ENCODE data around the gene PODXL2.
"Not testable (repeated sequence)": the region's sequence is repeated elsewhere in the genome, so short reads cannot be mapped to it uniquely, and the experiment has no call there.

The PODXL2 gene

GRCh38 chr3:127676921-127677351, 48.0 kb downstream of the PODXL2 start:
- no peak for DNase-seq

GRCh38 chr3:127677541-127678314, 48.7 kb downstream of the PODXL2 start:
- DNase-seq, result no peak

GRCh38 chr3:127678315-127678599, 49.3 kb downstream of the PODXL2 start:
- no peak for DNase-seq

GRCh38 chr3:127678611-127679533, 49.9 kb downstream of the PODXL2 start:
- no peak for DNase-seq

- DNase-seq, result no peak
These were observed 50.7 kb downstream of the PODXL2 start for GRCh38 chr3:127679534-127680145.

GRCh38 chr3:127680146-127680661, 51.2 kb downstream of the PODXL2 start:
- DNase-seq, result no peak

GRCh38 chr3:127680798-127681221, 51.8 kb downstream of the PODXL2 start:
- no peak for DNase-seq

- not testable (repeated sequence) for DNase-seq
These were observed 53.2 kb downstream of the PODXL2 start for GRCh38 chr3:127682175-127682554.

- DNase-seq, result no peak
These were observed 53.6 kb downstream of the PODXL2 start for GRCh38 chr3:127682561-127682960.

GRCh38 chr3:127684871-127685707, 56.1 kb downstream of the PODXL2 start:
- no peak for DNase-seq

- no peak for DNase-seq
These were observed 56.9 kb downstream of the PODXL2 start for GRCh38 chr3:127685708-127686511.

GRCh38 chr3:127686512-127686894, 57.5 kb downstream of the PODXL2 start:
- DNase-seq, result no peak

- DNase-seq, result no peak
These were observed 58.3 kb downstream of the PODXL2 start for GRCh38 chr3:127687228-127687737.

GRCh38 chr3:127688022-127688415, 59.0 kb downstream of the PODXL2 start:
- DNase-seq, result no peak

- DNase-seq, result no peak
These were observed 59.7 kb downstream of the PODXL2 start for GRCh38 chr3:127688416-127689265.

GRCh38 chr3:127689266-127689860, 60.4 kb downstream of the PODXL2 start:
- no peak for DNase-seq

- no peak for DNase-seq
These were observed 61.1 kb downstream of the PODXL2 start for GRCh38 chr3:127690106-127690505.

GRCh38 chr3:127690823-127691452, 62.0 kb downstream of the PODXL2 start:
- DNase-seq, result no peak

GRCh38 chr3:127691489-127691888, 62.5 kb downstream of the PODXL2 start:
- no peak for DNase-seq

All from stimulated activated CD4-positive, alpha-beta T cell treated with anti-CD3 and anti-CD28 coated beads, Interleukin-4, amount 100 ng/mL, for 24 hours (primary cell).